ENCODE results near the gene JAKMIP3. TPM values are rescaled to one million over a fixed set of nuclear protein-coding genes. Genes with fewer than 3 reads are reported as not detected.

JAKMIP3 gene
- 1 to 10 TPM in 1 of 3 donors, under 1 TPM in 2; 0.20 to 1.4 (median 0.24) TPM for total RNA-seq
- long read RNA-seq, donor 1, partial matches to known transcripts: 0 of 1 reads
- long read RNA-seq, donor 1, other reads (novel, unspliced or antisense): 1 of 1 reads
- long read RNA-seq, donor 2: 0 reads

- no peak within 1 kb of the TSS for H3K4me3 ChIP-seq
- ATAC-seq: peak; percentile 72
- no peak for TF ChIP-seq CTCF (IDR thresholded peaks at IDR 0.05)
- peak in 1 of 3 donors; percentile 26 for DNase-seq
- intact Hi-C loops (cut with DNase I, micrococcal nuclease): no loop called here
- H3K9me3 ChIP-seq: no peaks in the 10 kb centered on the region
- H3K4me1 ChIP-seq (ENCODE audit: low read depth): peaks cover 3% of the 10 kb centered on the region
- no peaks in the 10 kb centered on the region for H3K36me3 ChIP-seq (ENCODE audit: low read depth)
These were observed at the start of gene JAKMIP3 for GRCh38 chr10:132065491-132066105. TSS of gene JAKMIP3 (plus strand) at chr10:132065946. CDS start at chr10:132104809, 38,863 bp downstream.

- ATAC-seq (no peak), DNase-seq (no peak)
- Histone ChIP-seq H3K9me3 (no peaks in the 10 kb centered on the region), H3K4me1 (ENCODE audit: low read depth) (no peaks in the 10 kb centered on the region), H3K4me3 (no peak overlapping the region), H3K36me3 (ENCODE audit: low read depth) (no peaks in the 10 kb centered on the region)
- intact Hi-C loops (cut with DNase I, micrococcal nuclease): no loop called here
- TF ChIP-seq CTCF (IDR thresholded peaks at IDR 0.05): no peak
These were observed 49.2 kb upstream of the JAKMIP3 start for GRCh38 chr10:132016514-132016913.

GRCh38 chr10:132018446-132018845 lies 47.3 kb upstream of the JAKMIP3 start:
- DNase-seq: no peak
- intact Hi-C loops (cut with DNase I, micrococcal nuclease): no loop called here
- ATAC-seq: no peak

GRCh38 chr10:132019366-132019765 lies 46.4 kb upstream of the JAKMIP3 start:
- H3K4me1 ChIP-seq (ENCODE audit: low read depth): no peaks in the 10 kb centered on the region
- no peak for DNase-seq
- no peak for TF ChIP-seq CTCF (IDR thresholded peaks at IDR 0.05)
- H3K4me3 ChIP-seq: no peak overlapping the region
- H3K36me3 ChIP-seq (ENCODE audit: low read depth): no peaks in the 10 kb centered on the region
- intact Hi-C loops (cut with DNase I, micrococcal nuclease): no loop called here
- H3K9me3 ChIP-seq: no peaks in the 10 kb centered on the region
- no peak for ATAC-seq

More at GRCh38 chr10:132018446-132018845, 47.3 kb upstream of the JAKMIP3 start:
- Histone ChIP-seq H3K9me3 (no peaks in the 10 kb centered on the region), H3K4me1 (ENCODE audit: low read depth) (no peaks in the 10 kb centered on the region), H3K4me3 (no peak overlapping the region), H3K36me3 (ENCODE audit: low read depth) (no peaks in the 10 kb centered on the region)
- no peak for TF ChIP-seq CTCF (IDR thresholded peaks at IDR 0.05)

- H3K4me1 ChIP-seq (ENCODE audit: low read depth): no peaks in the 10 kb centered on the region
- no peaks in the 10 kb centered on the region for H3K36me3 ChIP-seq (ENCODE audit: low read depth)
- no peak overlapping the region for H3K4me3 ChIP-seq
- ATAC-seq: no peak
- TF ChIP-seq CTCF (IDR thresholded peaks at IDR 0.05): no peak
- no peak for DNase-seq
- intact Hi-C loops (cut with DNase I, micrococcal nuclease): loop anchor here in 1 of 2 donors (5.0 kb wide), 1 partner anchor 133 kb away; no protein-coding TSS in a partner anchor
- H3K9me3 ChIP-seq: no peaks in the 10 kb centered on the region
These were observed 45.3 kb upstream of the JAKMIP3 start for GRCh38 chr10:132020456-132020855.

Data from mucosa of descending colon (tissue), 3 donors.